HCT116 (cell line): Measurements from ENCODE around the gene DICER1. TPM values are rescaled to one million over a fixed set of nuclear protein-coding genes. Genes with fewer than 3 reads are reported as not detected.

Experiments
- ATAC-seq: fragments of 200-7000 bp; cut with Tn5 transposase; 2 replicates; pipeline ENCODE4 v1.9.1; 2020; ENCODE audit warnings: mild to moderate bottlenecking, moderate library complexity
- BruUV-seq: library from RNA; stranded (reverse); fragments of 400-500 nt; replicated peaks from 2 replicates; lab custom pipeline; 2021; lab: Mats Ljungman, UMichigan
- CTCF ChIA-PET: fragments of 300-600 bp; sonication (Branson Sonifier 250); formaldehyde crosslinking; loops from one replicate; lab custom pipeline; 2021; ENCODE audit warnings: antibody characterized with exemption; lab: Charles Lee
- POLR2A ChIA-PET: fragments of 300-600, 350-600 bp; sonication (Branson Sonifier 250); formaldehyde crosslinking; loops from one replicate; lab custom pipeline; 2021; ENCODE audit warnings: antibody characterized with exemption; lab: Charles Lee
- RAD21 ChIA-PET, 2 experiments: fragments of 300-600 bp; sonication (Branson Sonifier 250); formaldehyde crosslinking; loops; one replicate each; lab custom pipeline; 2023; ENCODE audit warnings: low total read pairs in 2 of 2; ENCODE audit not compliant: uncharacterized antibody in 2 of 2, unreplicated experiment in 2 of 2, low non-redundant PET in 1 of 2; lab: Charles Lee
- DNase-seq: peaks from one replicate; pipeline ENCODE4 v3.0.0-alpha.2; 2010; ENCODE audit warnings: low read depth, low spot score
- H2AFZ ChIP-seq: fragments of 200-600 bp; shearing (Covaris generic), sonication (generic); 2 replicates; pipeline ENCODE4 v1.6.1; 2017; ENCODE audit warnings: low read depth, mixed run types, mixed read lengths, antibody characterized with exemption, low read length; ENCODE audit not compliant: poor library complexity, severe bottlenecking
- H3K27ac ChIP-seq: 2 replicates; pipeline ENCODE4 v1.5.1; 2012; ENCODE audit warnings: low read depth, low read length
- H3K27me3 ChIP-seq: fragments of 200-600 bp; sonication (generic); 2 replicates; pipeline ENCODE4 v1.6.1; 2016; ENCODE audit warnings: mixed run types, low read length, mixed read lengths; ENCODE audit not compliant: insufficient read depth
- H3K36me3 ChIP-seq, 2 experiments: fragments of 200-500 bp in 1 of 2; fragments of 200-600 bp in 1 of 2; sonication (Bioruptor generic) in 1 of 2; sonication (generic) in 1 of 2; 2 replicates each; pipeline versions ENCODE4 v1.5.1 to v1.6.1; 2014 to 2016; ENCODE audit warnings: low read length in 2 of 2, inconsistent platforms in 1 of 2, mixed read lengths in 1 of 2, mixed run types in 1 of 2; ENCODE audit not compliant: insufficient read depth in 2 of 2, control insufficient read depth in 1 of 2
- H3K4me1 ChIP-seq, 2 experiments: fragments of 200-600 bp in 1 of 2; sonication (generic) in 1 of 2; 2 replicates each; pipeline versions ENCODE4 v1.5.1 to v1.6.1; 2012 to 2017; ENCODE audit warnings: low read length in 2 of 2, inconsistent platforms in 1 of 2, mild to moderate bottlenecking in 1 of 2, mixed read lengths in 1 of 2, mixed run types in 1 of 2, moderate library complexity in 1 of 2; ENCODE audit not compliant: insufficient read depth in 2 of 2, control insufficient read depth in 1 of 2
- H3K4me2 ChIP-seq: fragments of 200-600 bp; sonication (generic); 2 replicates; pipeline ENCODE4 v1.6.1; 2017; ENCODE audit warnings: mixed run types, low read length, mixed read lengths
- H3K4me3 ChIP-seq, 2 experiments: fragments of 200-600 bp in 1 of 2; sonication (generic) in 1 of 2; replicated peaks in 1 of 2; 2 replicates each; pipeline ENCODE4 v1.5.1; 2011 to 2016; ENCODE audit warnings: low read length in 2 of 2, control low read depth in 1 of 2, low read depth in 1 of 2, mild to moderate bottlenecking in 1 of 2, mixed read lengths in 1 of 2, mixed run types in 1 of 2
- H3K79me2 ChIP-seq: fragments of 200-600 bp; sonication (generic); 2 replicates; pipeline ENCODE4 v1.6.1; 2017; ENCODE audit warnings: mild to moderate bottlenecking, mixed run types, low read length, moderate library complexity, mixed read lengths; ENCODE audit not compliant: insufficient read depth
- H3K9ac ChIP-seq: fragments of 200-600 bp; sonication (generic); 2 replicates; pipeline ENCODE4 v1.6.1; 2016; ENCODE audit warnings: low read length, mixed read lengths
- H3K9me2 ChIP-seq: fragments of 200-600 bp; sonication (generic), shearing (Covaris generic); 2 replicates; pipeline ENCODE4 v1.6.1; 2017; ENCODE audit warnings: mixed run types, mild to moderate bottlenecking, moderate library complexity; ENCODE audit not compliant: insufficient read depth
- H3K9me3 ChIP-seq, 2 experiments: fragments of 200-500 bp in 1 of 2; fragments of 200-600 bp in 1 of 2; sonication (Bioruptor generic) in 1 of 2; sonication (generic) in 1 of 2; 2 replicates each; pipeline ENCODE4 v1.6.1; 2014 to 2017; ENCODE audit warnings: low read length in 2 of 2, mixed read lengths in 2 of 2, inconsistent platforms in 1 of 2, low read depth in 1 of 2, mild to moderate bottlenecking in 1 of 2, mixed run types in 1 of 2, moderate library complexity in 1 of 2; ENCODE audit not compliant: control insufficient read depth in 1 of 2, insufficient read depth in 1 of 2
- H4K20me1 ChIP-seq: fragments of 200-600 bp; sonication (generic), shearing (Covaris generic); 2 replicates; pipeline ENCODE4 v1.6.1; 2017; ENCODE audit warnings: mixed run types, mild to moderate bottlenecking, moderate library complexity; ENCODE audit not compliant: insufficient read depth
- ATF3 ChIP-seq: IDR thresholded peaks from 2 replicates; pipeline ENCODE4 v1.6.1; 2012
- CBX3 ChIP-seq: IDR thresholded peaks from 2 replicates; pipeline ENCODE4 v1.6.1; 2012; ENCODE audit warnings: low read depth
- CEBPB ChIP-seq: IDR thresholded peaks from 2 replicates; pipeline ENCODE4 v1.6.1; 2012; ENCODE audit warnings: low read depth
- CTCF ChIP-seq, 3 experiments: fragments of 200-600 bp in 1 of 3; sonication (generic) in 1 of 3; IDR thresholded peaks in 2 of 3; conservative IDR thresholded peaks in 1 of 3; 2 replicates each; pipeline ENCODE4 v1.5.1; 2012 to 2017; ENCODE audit warnings: low read depth in 2 of 3, low read length in 2 of 3, antibody characterized with exemption in 1 of 3, borderline replicate concordance in 1 of 3, control low read depth in 1 of 3, mild to moderate bottlenecking in 1 of 3, mixed read lengths in 1 of 3, mixed run types in 1 of 3, moderate library complexity in 1 of 3; ENCODE audit not compliant: insufficient read depth in 1 of 3
- ELF1 ChIP-seq: IDR thresholded peaks from 2 replicates; pipeline ENCODE4 v1.6.1; 2012; ENCODE audit warnings: low read depth, borderline replicate concordance
- EZH2 ChIP-seq: fragments of 200-600 bp; sonication (generic); IDR thresholded peaks from 2 replicates; pipeline ENCODE4 v1.6.1; 2017; ENCODE audit warnings: antibody characterized with exemption, mixed run types
- EZH2phosphoT487 ChIP-seq: fragments of 200-600 bp; IDR thresholded peaks from 2 replicates; pipeline ENCODE4 v1.6.1; 2018; ENCODE audit warnings: antibody characterized with exemption, borderline replicate concordance
- FOSL1 ChIP-seq: IDR thresholded peaks from 2 replicates; pipeline ENCODE4 v1.6.1; 2012; ENCODE audit warnings: low read depth
- JUND ChIP-seq: IDR thresholded peaks from 2 replicates; pipeline ENCODE4 v1.6.1; 2012
- MAX ChIP-seq: IDR thresholded peaks from 2 replicates; pipeline ENCODE4 v1.6.1; 2012
- POLR2A ChIP-seq: IDR thresholded peaks from 2 replicates; pipeline ENCODE4 v1.7.0; 2011; ENCODE audit warnings: borderline replicate concordance; ENCODE audit not compliant: insufficient read depth, insufficient read length; ENCODE audit errors: extremely low read depth
- POLR2AphosphoS5 ChIP-seq: IDR thresholded peaks from 2 replicates; pipeline ENCODE4 v1.6.1; 2011; ENCODE audit warnings: mild to moderate bottlenecking, low read depth, low read length, moderate library complexity
- SP1 ChIP-seq: IDR thresholded peaks from 2 replicates; pipeline ENCODE4 v1.6.1; 2012; ENCODE audit warnings: low read depth
- SRF ChIP-seq: IDR thresholded peaks from 2 replicates; pipeline ENCODE4 v1.6.1; 2012; ENCODE audit warnings: low read depth
- ZFX ChIP-seq: fragments of 450-650 bp; IDR thresholded peaks from 2 replicates; pipeline ENCODE4 v1.6.1; 2017
- intact Hi-C: fragments of 100-400 bp; cut with micrococcal nuclease; formaldehyde crosslinking; loops from 2 replicates; pipeline ENCODE4 v1.10.0; 2022
- total RNA-seq: library from RNA; stranded (reverse); gene quantifications from one replicate; pipeline ENCODE4 v1.2.1, GENCODE V29; 2021; ENCODE audit not compliant: unreplicated experiment

The DICER1 gene
- total RNA-seq, 1 experiment from 2014 or later, result 38.6 TPM

GRCh38 chr14:95157048-95157326 is 342 bp downstream of the DICER1 start:
- H3K27me3 ChIP-seq, result no peaks in the 10 kb centered on the region
- H4K20me1 ChIP-seq, result peaks cover 4% of the 10 kb centered on the region; the same call in 1 of the 2 replicates
- peak overlapping the region; percentile 74 to 86 for H3K4me3 ChIP-seq
- H3K9me3 ChIP-seq, result no peaks in the 10 kb centered on the region
- ATAC-seq, result peak; percentile 35
- H3K36me3 ChIP-seq, result no peaks in the 10 kb centered on the region
- H3K9me2 ChIP-seq, result no peaks in the 10 kb centered on the region
- H3K79me2 ChIP-seq, result peaks cover 49% of the 10 kb centered on the region
- peak; percentile 98 for TF ChIP-seq ZFX
- TF ChIP-seq CTCF (IDR thresholded peaks at IDR 0.05 in 2 of 3, conservative IDR thresholded peaks at IDR 0.05 in 1 of 3; ENCODE audit: borderline replicate concordance in 1 of 3, insufficient read depth in 1 of 3, low read depth in 2 of 3, low read length in 2 of 3), result no peak
- no peak for DNase-seq
- intact Hi-C loops, result loop anchor here (10.0 kb wide), 1 partner anchor 378 kb away; the partner anchor contains the start of gene GLRX5
- peak overlapping the region; percentile 88 for H3K9ac ChIP-seq
- ChIA-PET POLR2A (no interaction called here), RAD21 (no interaction called here), CTCF (no interaction called here)
- H2AFZ ChIP-seq, result no peak overlapping the region
- no TSS peak for BruUV-seq
- H3K4me1 ChIP-seq, result peaks cover 10 to 21% of the 10 kb centered on the region in 2 experiments; a peak in 3 of 4 replicates
- peak overlapping the region; percentile 88 for H3K27ac ChIP-seq
- H3K4me2 ChIP-seq, result peak overlapping the region; percentile 88

GRCh38 chr14:95156161-95157047 is 925 bp downstream of the DICER1 start:
- H3K36me3 ChIP-seq, result no peaks in the 10 kb centered on the region
- intact Hi-C loops, result loop anchor here (10.0 kb wide), 1 partner anchor 378 kb away; the partner anchor contains the start of gene GLRX5
- peaks cover 55% of the 10 kb centered on the region for H3K79me2 ChIP-seq
- BruUV-seq, result no TSS peak
- peaks cover 10 to 21% of the 10 kb centered on the region in 2 experiments; a peak in 3 of 4 replicates for H3K4me1 ChIP-seq
- H3K9me2 ChIP-seq, result no peaks in the 10 kb centered on the region
- H3K27ac ChIP-seq, result peak overlapping the region; percentile 88
- no peaks in the 10 kb centered on the region for H3K27me3 ChIP-seq
- DNase-seq (no peak), ATAC-seq (peak; percentile 31)
- ChIA-PET POLR2A (no interaction called here), RAD21 (no interaction called here), CTCF (no interaction called here)
- peak overlapping the region; percentile 88 for H3K4me2 ChIP-seq
- peak overlapping the region; percentile 74 to 86 for H3K4me3 ChIP-seq
- H4K20me1 ChIP-seq, result peaks cover 4% of the 10 kb centered on the region; the same call in 1 of the 2 replicates
- peak overlapping the region; percentile 88 for H3K9ac ChIP-seq
- no peak overlapping the region for H2AFZ ChIP-seq
- H3K9me3 ChIP-seq, result no peaks in the 10 kb centered on the region
- TF ChIP-seq EZH2phosphoT487 (no peak), CEBPB (no peak), CBX3 (no peak), SP1 (no peak), POLR2AphosphoS5 (no peak), SRF (no peak), ATF3 (no peak), MAX (no peak), CTCF (IDR thresholded peaks at IDR 0.05 in 2 of 3, conservative IDR thresholded peaks at IDR 0.05 in 1 of 3; ENCODE audit: borderline replicate concordance in 1 of 3, insufficient read depth in 1 of 3, low read depth in 2 of 3, low read length in 2 of 3) (no peak), ELF1 (no peak), ZFX (no peak), JUND (no peak), FOSL1 (no peak), EZH2 (no peak), POLR2A (no peak)
